T-helper 22 cell (primary cell): ENCODE results near the gene GGT6.
"Not testable (repeated sequence)": the region's sequence is repeated elsewhere in the genome, so short reads cannot be mapped to it uniquely, and the experiment has no call there.

Source experiments
- DNase-seq: peaks from one replicate; pipeline ENCODE4 v3.0.0-alpha.2; 2020; ENCODE audit warnings: low read depth

GGT6 gene

GRCh38 chr17:4592240-4593005 is 32.0 kb upstream of the GGT6 start:
- no peak for DNase-seq

GRCh38 chr17:4591529-4591928 is 31.2 kb upstream of the GGT6 start:
- DNase-seq, result no peak

GRCh38 chr17:4590981-4591453 is 30.6 kb upstream of the GGT6 start:
- no peak for DNase-seq

- not testable (repeated sequence) for DNase-seq
These were observed 29.7 kb upstream of the GGT6 start for GRCh38 chr17:4590042-4590441.

- DNase-seq, result no peak
These were observed 28.7 kb upstream of the GGT6 start for GRCh38 chr17:4588898-4589625.

DNA sequence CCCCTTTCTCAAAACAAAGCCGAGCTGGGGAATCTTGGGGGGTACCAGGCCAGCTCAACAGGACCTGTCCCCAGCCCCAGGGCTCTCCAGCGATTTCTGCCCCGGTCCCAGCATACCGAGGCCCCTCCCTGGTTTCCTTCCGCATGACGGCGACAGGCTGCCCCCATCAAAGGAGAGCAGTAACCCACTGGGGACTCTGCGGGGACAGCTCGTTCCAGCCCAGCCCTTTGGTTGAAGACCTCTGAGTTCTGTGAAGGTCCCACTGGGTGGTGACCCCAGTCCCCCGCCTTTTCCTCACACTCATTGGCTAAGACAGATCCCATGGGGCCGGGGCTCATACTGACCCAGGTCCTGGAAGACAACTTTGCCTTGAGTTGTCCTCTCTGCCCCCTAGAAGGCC is 28.0 kb upstream of the GGT6 start:
- DNase-seq, result no peak

GRCh38 chr17:4587803-4588202 is 27.4 kb upstream of the GGT6 start:
- no peak for DNase-seq

DNA sequence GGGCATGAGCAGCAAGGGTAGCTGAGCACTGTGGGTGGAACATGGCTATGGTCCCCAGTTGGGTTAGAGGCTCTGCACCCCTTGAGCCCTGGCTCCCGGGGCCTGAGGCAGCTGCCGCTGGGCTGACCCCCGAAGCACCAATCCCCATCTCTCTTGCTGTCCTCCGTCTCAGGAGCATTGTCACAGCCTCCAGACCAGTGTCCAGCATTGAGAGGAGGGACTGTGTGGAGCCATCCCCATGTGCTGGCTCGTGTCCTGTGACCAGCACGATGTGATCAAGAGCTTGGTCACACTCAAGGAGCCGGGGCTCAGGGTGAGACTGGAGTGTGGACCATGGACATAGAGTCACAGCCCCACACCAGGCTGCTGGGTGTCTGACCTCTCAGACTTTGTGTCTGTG is 26.8 kb upstream of the GGT6 start:
- no peak for DNase-seq

DNA sequence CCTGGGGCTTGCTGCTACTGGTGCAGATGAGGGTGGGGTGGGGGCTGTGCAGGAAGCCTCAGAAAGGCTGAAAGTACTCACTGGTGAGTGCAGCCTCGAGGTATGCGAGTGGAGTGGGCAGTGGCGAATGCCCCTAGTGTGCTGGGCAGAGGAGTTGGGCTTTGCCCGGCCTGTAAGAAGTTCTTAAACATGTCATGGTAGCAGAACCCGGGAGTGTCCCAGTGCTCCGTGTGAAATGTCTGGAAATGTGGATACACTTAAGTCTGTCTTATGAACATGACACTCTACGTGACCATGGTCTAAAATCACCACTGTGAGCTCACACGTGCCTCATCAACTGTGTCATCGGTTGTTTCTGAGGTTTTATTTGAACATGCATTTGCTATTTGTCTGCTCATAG is 25.7 kb upstream of the GGT6 start:
- no peak for DNase-seq

DNA sequence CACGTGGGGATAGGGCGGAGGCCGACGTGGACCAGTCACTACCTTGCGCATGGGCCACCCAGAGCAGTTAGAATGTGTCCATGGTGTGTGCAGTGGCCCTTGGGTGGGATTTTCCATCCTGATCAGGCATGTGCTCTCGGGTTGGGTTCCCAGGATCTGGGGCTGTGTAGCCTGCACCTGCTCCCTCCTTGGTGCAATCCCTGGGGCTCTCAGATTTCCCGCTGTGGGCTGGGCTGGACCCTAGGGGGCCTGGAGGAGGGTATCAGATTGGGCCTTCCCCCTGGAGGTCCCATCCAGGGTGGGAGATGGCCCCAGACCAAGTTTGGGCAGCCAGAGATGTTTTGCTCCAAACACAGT is 25.2 kb upstream of the GGT6 start:
- no peak for DNase-seq

GRCh38 chr17:4584917-4585637 is 24.7 kb upstream of the GGT6 start:
- no peak for DNase-seq

- no peak for DNase-seq
These were observed 23.9 kb upstream of the GGT6 start, which contains the start of gene SMTNL2 for GRCh38 chr17:4584101-4584916. SMTNL2 (plus strand) TSS chr17:4584529; CDS start chr17:4584606, 77 bp downstream.

DNA sequence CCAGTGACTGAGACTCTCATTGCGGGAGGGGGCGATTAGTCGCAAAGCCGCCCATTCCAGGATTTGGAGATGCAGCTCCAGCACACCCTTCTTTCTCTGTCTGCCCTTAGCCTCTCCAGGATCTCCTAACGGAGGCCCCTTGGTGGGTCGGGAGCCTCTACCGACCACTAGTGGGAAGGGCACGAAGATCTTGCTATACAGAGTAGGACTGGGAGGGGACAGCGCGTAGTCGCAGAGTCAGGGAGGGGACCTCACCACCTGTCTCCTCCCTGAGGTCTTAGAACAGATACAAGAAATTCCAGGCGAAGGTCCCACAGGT is 23.4 kb upstream of the GGT6 start:
- DNase-seq, result no peak

- DNase-seq, result no peak
These were observed 22.8 kb upstream of the GGT6 start for GRCh38 chr17:4583206-4583605.

- DNase-seq, result no peak
These were observed 22.3 kb upstream of the GGT6 start for GRCh38 chr17:4582691-4583090.

DNA sequence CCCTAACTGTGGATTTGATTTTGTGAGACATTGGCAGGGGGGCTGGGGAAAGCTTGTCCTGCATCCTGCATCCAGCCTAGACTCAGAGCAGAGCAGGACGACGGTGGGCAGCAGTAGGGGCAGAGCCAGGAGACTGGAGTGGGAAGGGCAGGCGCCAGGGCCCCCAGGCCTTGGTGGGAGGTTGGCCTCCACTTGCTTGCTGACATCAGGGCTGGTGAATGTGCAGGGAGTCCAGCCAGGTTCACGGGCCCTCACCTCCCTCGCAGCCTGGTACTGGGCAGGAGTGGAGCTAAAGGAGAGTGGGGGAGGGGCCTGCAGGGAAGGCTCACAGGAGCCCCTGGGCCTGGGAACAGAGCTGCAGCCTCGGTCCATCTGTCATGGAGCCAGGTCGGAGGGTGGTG is 21.7 kb upstream of the GGT6 start:
- DNase-seq, result no peak

GRCh38 chr17:4580291-4580690 is 19.9 kb upstream of the GGT6 start:
- no peak for DNase-seq

- DNase-seq, result no peak
These were observed 19.3 kb upstream of the GGT6 start for GRCh38 chr17:4579678-4580077.

DNA sequence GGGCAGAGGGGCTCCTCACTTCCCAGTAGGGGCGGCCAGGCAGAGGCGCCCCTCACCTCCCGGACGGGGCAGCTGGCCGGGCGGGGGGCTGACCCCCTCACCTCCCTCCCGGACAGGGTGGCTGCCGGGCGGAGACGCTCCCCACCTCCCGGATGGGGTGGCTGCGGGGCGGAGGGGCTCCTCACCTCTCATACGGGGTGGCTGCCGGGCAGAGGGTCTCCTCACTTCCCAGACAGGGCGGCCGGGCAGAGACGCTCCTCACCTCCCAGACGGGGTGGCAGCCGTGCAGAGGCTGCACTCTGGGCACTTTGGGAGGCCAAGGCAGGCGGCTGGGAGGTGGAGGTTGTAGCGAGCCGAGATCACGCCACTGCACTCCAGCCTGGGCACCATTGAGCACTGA is 18.0 kb upstream of the GGT6 start:
- DNase-seq, result not testable (repeated sequence)

GRCh38 chr17:4577386-4577993 is 17.1 kb upstream of the GGT6 start:
- no peak for DNase-seq

DNA sequence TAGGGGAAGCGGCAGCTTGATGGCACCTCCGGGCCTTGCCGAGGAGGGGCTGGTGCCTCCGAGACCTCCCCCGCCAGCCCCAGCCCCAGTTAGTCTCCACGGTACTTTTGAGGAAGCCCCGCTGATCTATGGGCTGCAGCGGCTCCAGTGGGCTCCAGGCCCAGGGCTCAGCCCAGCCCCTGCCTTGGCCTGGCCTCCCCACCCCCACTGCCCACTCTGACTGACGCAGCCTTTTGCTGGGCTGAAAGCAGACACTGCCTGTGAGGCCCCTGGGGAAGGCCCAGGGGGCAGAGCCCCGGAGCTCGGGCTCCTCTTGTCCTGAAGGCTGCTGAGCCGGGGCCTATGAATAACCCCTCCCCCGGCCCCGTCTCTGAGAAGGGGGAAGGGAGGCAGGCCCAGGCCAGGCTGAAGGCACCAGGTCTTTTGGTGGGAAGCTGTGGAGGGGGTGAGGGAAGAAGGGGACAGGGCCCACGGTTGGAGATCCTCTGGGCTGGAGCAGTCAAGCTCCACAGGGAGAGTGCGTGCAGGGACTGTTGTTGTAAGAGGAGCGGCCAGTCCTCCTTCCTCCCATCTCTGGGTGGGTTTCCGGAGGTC is 16.4 kb upstream of the GGT6 start:
- DNase-seq, result no peak
